ENCODE results near the gene POLG2.

DNA sequence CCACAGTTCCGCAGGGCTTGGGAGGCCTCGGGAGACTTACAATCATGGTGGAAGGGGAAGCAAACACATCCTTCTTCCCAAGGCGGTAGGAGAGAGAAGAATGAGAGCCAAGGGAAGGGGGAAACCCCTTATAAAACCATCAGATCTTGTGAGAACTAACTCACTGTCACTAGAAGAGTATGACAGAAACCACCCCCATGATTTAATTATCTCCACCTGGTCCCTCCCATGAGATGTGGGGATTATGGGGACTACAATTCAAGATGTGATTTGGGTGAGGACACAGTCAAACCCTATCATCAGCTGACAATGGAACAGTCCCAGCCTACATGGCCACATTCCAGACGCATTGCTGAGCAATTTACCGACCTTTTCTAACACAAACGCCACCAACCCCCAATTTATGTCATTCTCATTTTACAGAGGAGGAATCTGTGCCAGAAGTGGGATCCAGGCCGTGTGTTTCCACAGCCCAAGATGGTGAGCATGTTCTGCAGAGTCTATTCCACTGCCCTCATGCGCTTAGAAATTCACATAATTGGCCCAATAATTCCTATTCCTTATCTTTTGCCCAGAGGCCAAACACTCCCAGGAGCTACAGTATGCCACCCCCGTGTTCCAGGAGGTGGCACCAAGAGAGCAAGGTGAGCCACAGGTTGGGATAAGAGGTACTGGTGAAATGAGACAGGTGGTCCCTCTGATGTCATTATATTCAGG lies 30.7 kb downstream of the POLG2 start:
- TF ChIP-seq YY1 (IDR thresholded peaks at IDR 0.05; ENCODE audit: insufficient read depth, insufficient read length) (no peak), ZNF274 (IDR thresholded peaks at IDR 0.05; ENCODE audit: low read depth, low read length) (no peak)

Data from NT2/D1 (cell line).